Activated naive CD8-positive, alpha-beta T cell treated with anti-CD3 and anti-CD28 coated beads, Interleukin-2, amount 50 U/mL, for 24 hours (primary cell): ENCODE results near the gene EXOC3.

ENCODE experiments used
- ATAC-seq: fragments of 150-1000 bp; cut with Tn5 transposase; one replicate; pipeline ENCODE4 v1.10.0; 2021
- DNase-seq: peaks from one replicate; pipeline ENCODE4 v3.0.0; 2021
- H3K27ac Mint-ChIP-seq: one replicate; pipeline ENCODE4 v1.8.0; 2021; ENCODE audit warnings: mild to moderate bottlenecking, mixed read lengths
- H3K27me3 Mint-ChIP-seq: one replicate; pipeline ENCODE4 v1.8.0; 2021; ENCODE audit warnings: mixed read lengths
- H3K36me3 Mint-ChIP-seq: one replicate; pipeline ENCODE4 v1.8.0; 2021; ENCODE audit warnings: low read depth, mixed read lengths
- H3K4me1 Mint-ChIP-seq: one replicate; pipeline ENCODE4 v1.8.0; 2021; ENCODE audit warnings: mixed read lengths
- H3K4me3 Mint-ChIP-seq: one replicate; pipeline ENCODE4 v1.8.0; 2021; ENCODE audit warnings: mild to moderate bottlenecking, moderate library complexity, mixed read lengths
- H3K9me3 Mint-ChIP-seq: one replicate; pipeline ENCODE4 v1.8.0; 2021; ENCODE audit warnings: mixed read lengths

The EXOC3 gene

DNA sequence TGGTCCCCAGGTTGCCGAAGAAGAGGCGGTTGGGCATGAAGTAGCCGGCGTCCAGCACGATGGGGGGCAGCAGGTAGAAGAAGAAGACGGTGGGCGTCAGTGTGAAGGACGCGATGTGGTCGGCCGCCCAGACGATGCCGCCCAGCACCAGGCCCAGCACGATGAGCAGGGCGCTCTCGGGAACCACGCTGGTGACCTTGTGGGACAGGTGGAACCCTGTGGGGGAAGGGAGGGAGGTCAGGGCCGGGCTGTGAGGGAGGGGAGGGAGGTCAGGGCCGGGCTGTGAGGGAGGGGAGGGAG, 48.8 kb downstream of the EXOC3 start:
- Mint-ChIP-seq H3K4me1 (no peaks in the 10 kb centered on the region), H3K27ac (no peak overlapping the region), H3K9me3 (no peaks in the 10 kb centered on the region), H3K27me3 (no peaks in the 10 kb centered on the region), H3K36me3 (no peaks in the 10 kb centered on the region), H3K4me3 (no peak overlapping the region)
- DNase-seq (no peak), ATAC-seq (no peak)

GRCh38 chr5:492314-492893, 49.4 kb downstream of the EXOC3 start:
- H3K27ac Mint-ChIP-seq: no peak overlapping the region
- ATAC-seq: no peak
- no peaks in the 10 kb centered on the region for H3K4me1 Mint-ChIP-seq
- no peaks in the 10 kb centered on the region for H3K9me3 Mint-ChIP-seq
- DNase-seq: no peak
- no peak overlapping the region for H3K4me3 Mint-ChIP-seq
- H3K27me3 Mint-ChIP-seq: no peaks in the 10 kb centered on the region
- no peaks in the 10 kb centered on the region for H3K36me3 Mint-ChIP-seq

GRCh38 chr5:493119-493701, 50.2 kb downstream of the EXOC3 start:
- H3K4me3 Mint-ChIP-seq: no peak overlapping the region
- H3K27ac Mint-ChIP-seq: no peak overlapping the region
- no peaks in the 10 kb centered on the region for H3K9me3 Mint-ChIP-seq
- DNase-seq: no peak
- no peaks in the 10 kb centered on the region for H3K36me3 Mint-ChIP-seq
- no peaks in the 10 kb centered on the region for H3K27me3 Mint-ChIP-seq
- H3K4me1 Mint-ChIP-seq: no peaks in the 10 kb centered on the region
- ATAC-seq: no peak

- ATAC-seq: no peak
- H3K27me3 Mint-ChIP-seq: no peaks in the 10 kb centered on the region
These were observed 50.8 kb downstream of the EXOC3 start for GRCh38 chr5:493758-494157.

GRCh38 chr5:494667-495255, 51.8 kb downstream of the EXOC3 start:
- no peaks in the 10 kb centered on the region for H3K9me3 Mint-ChIP-seq
- ATAC-seq (no peak), DNase-seq (no peak)
- H3K4me3 Mint-ChIP-seq: no peak overlapping the region
- H3K27ac Mint-ChIP-seq: no peak overlapping the region
- no peaks in the 10 kb centered on the region for H3K36me3 Mint-ChIP-seq
- H3K4me1 Mint-ChIP-seq: no peaks in the 10 kb centered on the region
- no peaks in the 10 kb centered on the region for H3K27me3 Mint-ChIP-seq

More at GRCh38 chr5:493758-494157, 50.8 kb downstream of the EXOC3 start:
- Mint-ChIP-seq H3K27ac (no peak overlapping the region), H3K36me3 (no peaks in the 10 kb centered on the region), H3K9me3 (no peaks in the 10 kb centered on the region), H3K4me3 (no peak overlapping the region), H3K4me1 (no peaks in the 10 kb centered on the region)
- no peak for DNase-seq

GRCh38 chr5:496028-496427, 53.1 kb downstream of the EXOC3 start:
- Mint-ChIP-seq H3K27me3 (peaks cover 2% of the 10 kb centered on the region), H3K4me1 (no peaks in the 10 kb centered on the region), H3K9me3 (no peaks in the 10 kb centered on the region), H3K36me3 (no peaks in the 10 kb centered on the region), H3K4me3 (no peak overlapping the region), H3K27ac (no peak overlapping the region)
- DNase-seq: no peak
- no peak for ATAC-seq

- ATAC-seq: no peak
- H3K27me3 Mint-ChIP-seq: peaks cover 8% of the 10 kb centered on the region
- H3K4me3 Mint-ChIP-seq: no peak overlapping the region
- H3K27ac Mint-ChIP-seq: no peak overlapping the region
- H3K9me3 Mint-ChIP-seq: no peaks in the 10 kb centered on the region
- H3K36me3 Mint-ChIP-seq: no peaks in the 10 kb centered on the region
- H3K4me1 Mint-ChIP-seq: no peaks in the 10 kb centered on the region
- DNase-seq: no peak
These were observed 54.2 kb downstream of the EXOC3 start for GRCh38 chr5:497090-497700.

GRCh38 chr5:497871-498509, 55.0 kb downstream of the EXOC3 start:
- Mint-ChIP-seq H3K27me3 (peaks cover 14% of the 10 kb centered on the region), H3K4me3 (no peak overlapping the region), H3K9me3 (no peaks in the 10 kb centered on the region), H3K27ac (no peak overlapping the region), H3K4me1 (no peaks in the 10 kb centered on the region), H3K36me3 (no peaks in the 10 kb centered on the region)
- DNase-seq (no peak), ATAC-seq (no peak)

DNA sequence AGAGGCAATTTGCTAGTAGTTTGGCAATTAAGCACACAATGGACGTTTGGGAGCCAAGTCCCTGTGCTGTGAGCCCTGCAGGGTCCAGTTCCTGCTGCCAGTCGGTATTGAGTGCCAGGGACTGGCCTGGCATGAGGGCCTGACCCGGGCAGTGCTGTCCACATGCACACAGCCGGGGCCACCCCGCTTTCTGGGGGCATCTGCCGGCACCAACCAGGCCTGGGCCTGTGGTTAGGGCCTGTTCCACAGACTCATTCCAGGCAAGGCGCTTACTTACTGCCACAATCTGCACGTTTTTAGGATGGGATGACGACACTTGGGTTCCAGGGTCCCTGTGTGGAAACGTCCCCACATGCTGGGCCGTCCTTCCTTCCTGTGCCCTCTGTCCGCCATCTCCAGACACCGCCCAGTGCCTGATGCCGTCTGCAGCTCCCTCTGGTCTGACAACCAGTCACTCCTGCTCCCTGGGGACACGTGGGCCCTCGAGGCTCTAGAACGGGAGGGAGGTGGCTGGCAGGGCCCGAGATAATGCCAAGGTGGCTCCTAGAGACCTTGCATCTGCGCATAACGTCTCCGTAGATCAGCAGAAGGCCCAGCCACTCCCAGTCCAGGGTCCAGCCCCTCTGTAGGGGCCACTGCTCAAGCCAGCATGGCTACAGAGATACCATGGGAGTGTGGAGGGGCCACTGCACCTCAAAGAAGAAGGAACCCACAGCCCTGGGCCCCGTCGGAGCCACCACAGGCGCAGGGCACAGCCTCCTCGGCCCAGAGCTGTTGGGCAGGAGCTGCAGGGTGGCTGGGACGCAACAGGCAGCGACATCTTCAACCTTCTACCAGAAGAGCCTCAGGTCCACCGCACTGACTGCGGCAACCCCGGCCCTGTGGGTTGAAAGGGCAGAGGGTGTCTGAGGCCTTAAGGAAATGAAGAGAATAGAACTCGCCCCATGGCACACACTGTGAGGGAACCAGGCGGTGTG, 56.5 kb downstream of the EXOC3 start:
- ATAC-seq (no peak), DNase-seq (no peak)
- peaks cover 17% of the 10 kb centered on the region for H3K27me3 Mint-ChIP-seq
- H3K4me3 Mint-ChIP-seq: no peak overlapping the region
- no peak overlapping the region for H3K27ac Mint-ChIP-seq
- no peaks in the 10 kb centered on the region for H3K9me3 Mint-ChIP-seq
- no peaks in the 10 kb centered on the region for H3K36me3 Mint-ChIP-seq
- no peaks in the 10 kb centered on the region for H3K4me1 Mint-ChIP-seq

DNA sequence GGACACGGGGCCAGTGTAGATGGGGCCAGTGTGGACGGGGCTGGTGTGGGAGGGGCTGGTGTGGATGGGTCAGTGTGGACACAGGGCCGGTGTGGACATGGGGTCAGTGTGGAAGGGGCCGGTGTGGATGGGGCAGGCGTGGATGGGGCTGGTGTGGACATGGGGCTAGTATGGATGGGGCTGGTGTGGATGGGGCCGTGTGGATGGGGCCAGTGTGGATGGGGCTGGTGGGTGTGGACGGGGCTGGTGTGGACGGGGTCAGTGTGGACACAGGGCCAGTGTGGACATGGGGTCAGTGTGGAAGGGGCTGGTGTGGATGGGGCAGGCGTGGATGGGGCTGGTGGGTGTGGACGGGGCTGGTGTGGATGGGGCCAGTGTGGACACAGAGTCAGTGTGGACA, 57.5 kb downstream of the EXOC3 start:
- H3K36me3 Mint-ChIP-seq: no peaks in the 10 kb centered on the region
- DNase-seq: no peak
- H3K4me1 Mint-ChIP-seq: no peaks in the 10 kb centered on the region
- H3K27me3 Mint-ChIP-seq: peaks cover 17% of the 10 kb centered on the region
- no peak overlapping the region for H3K27ac Mint-ChIP-seq
- no peak overlapping the region for H3K4me3 Mint-ChIP-seq
- H3K9me3 Mint-ChIP-seq: no peaks in the 10 kb centered on the region
- ATAC-seq: no peak

- ATAC-seq (no peak), DNase-seq (no peak)
- no peaks in the 10 kb centered on the region for H3K4me1 Mint-ChIP-seq
- no peaks in the 10 kb centered on the region for H3K9me3 Mint-ChIP-seq
- peaks cover 17% of the 10 kb centered on the region for H3K27me3 Mint-ChIP-seq
- H3K27ac Mint-ChIP-seq: no peak overlapping the region
- H3K4me3 Mint-ChIP-seq: no peak overlapping the region
- no peaks in the 10 kb centered on the region for H3K36me3 Mint-ChIP-seq
These were observed 58.3 kb downstream of the EXOC3 start for GRCh38 chr5:501105-501830.

GRCh38 chr5:501831-502184, 58.8 kb downstream of the EXOC3 start:
- no peaks in the 10 kb centered on the region for H3K4me1 Mint-ChIP-seq
- no peaks in the 10 kb centered on the region for H3K9me3 Mint-ChIP-seq
- no peaks in the 10 kb centered on the region for H3K36me3 Mint-ChIP-seq
- no peak overlapping the region for H3K27ac Mint-ChIP-seq
- ATAC-seq: no peak
- H3K4me3 Mint-ChIP-seq: no peak overlapping the region
- DNase-seq: no peak
- H3K27me3 Mint-ChIP-seq: peaks cover 17% of the 10 kb centered on the region

DNA sequence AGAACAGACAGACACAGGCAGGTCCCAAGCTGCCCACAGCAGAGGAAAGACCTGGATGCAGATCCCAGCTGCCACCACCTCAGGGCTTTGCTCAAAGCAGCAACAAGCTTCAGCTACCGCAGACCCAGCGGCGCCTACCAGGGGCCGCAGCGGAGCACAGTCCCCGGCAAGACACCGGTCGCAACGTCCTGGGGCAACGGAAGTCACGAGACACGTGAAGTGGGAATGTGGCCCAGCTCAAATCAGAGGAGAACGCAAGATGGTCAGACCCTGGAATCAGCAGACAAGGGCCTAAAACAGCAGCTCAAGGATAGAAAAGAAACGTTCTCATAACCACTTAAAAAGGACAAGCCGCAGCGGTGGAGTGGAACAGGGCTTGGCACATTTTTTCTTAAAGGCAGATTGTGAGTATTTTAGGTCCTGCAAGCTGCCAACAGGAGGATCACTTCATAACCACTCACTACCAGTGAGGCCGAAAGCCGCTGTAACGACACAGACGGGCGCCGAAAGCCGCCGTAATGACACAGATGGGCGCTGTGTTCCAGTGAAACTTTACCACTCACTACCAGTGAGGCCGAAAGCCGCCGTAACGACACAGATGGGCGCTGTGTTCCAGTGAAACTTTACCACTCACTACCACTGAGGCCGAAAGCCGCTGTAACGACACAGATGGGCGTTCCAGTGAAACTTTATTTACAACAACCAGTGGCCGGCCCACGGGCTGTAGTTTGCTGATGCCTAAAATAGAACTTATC, 59.5 kb downstream of the EXOC3 start:
- no peaks in the 10 kb centered on the region for H3K9me3 Mint-ChIP-seq
- no peak overlapping the region for H3K4me3 Mint-ChIP-seq
- DNase-seq (no peak), ATAC-seq (no peak)
- no peaks in the 10 kb centered on the region for H3K36me3 Mint-ChIP-seq
- H3K4me1 Mint-ChIP-seq: no peaks in the 10 kb centered on the region
- no peak overlapping the region for H3K27ac Mint-ChIP-seq
- H3K27me3 Mint-ChIP-seq: peaks cover 17% of the 10 kb centered on the region
